NCI-H2107 treated with DMSO at 0.1 percent for 48 hours (cell line): ENCODE measurements around the gene FER1L5.
A peak's percentile ranks its signal among the peaks of the same experiment; 100 is the strongest.

ENCODE experiments used
- DNase-seq: peaks from one replicate; lab custom pipeline; 2025; ENCODE audit not compliant: unreplicated experiment; lab: John Stamatoyannopoulos, UW

FER1L5 gene

DNA sequence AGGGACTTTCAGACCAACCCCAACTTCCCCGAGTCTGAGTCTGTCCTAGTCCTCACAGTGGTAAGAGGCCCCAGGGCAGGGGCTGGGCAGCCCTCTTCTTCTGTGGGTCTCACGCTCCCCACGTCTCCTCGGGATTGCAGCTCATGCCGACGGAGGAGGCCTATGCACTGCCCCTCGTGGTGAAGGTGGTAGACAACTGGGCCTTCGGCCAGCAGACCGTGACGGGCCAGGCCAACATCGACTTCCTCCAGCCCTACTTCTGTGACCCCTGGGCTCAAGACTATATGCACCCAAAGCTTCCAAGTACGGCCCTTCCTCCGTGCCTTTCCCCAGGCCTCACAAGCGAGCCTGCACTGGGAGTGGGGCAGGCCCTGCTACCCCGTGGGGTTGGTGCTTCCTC lies 53.0 kb downstream of the FER1L5 start:
- DNase-seq, result no peak

- DNase-seq, result no peak
These were observed 54.9 kb downstream of the FER1L5 start for GRCh38 chr2:96697476-96697875.

GRCh38 chr2:96698221-96698861 lies 55.8 kb downstream of the FER1L5 start:
- DNase-seq, result no peak

DNA sequence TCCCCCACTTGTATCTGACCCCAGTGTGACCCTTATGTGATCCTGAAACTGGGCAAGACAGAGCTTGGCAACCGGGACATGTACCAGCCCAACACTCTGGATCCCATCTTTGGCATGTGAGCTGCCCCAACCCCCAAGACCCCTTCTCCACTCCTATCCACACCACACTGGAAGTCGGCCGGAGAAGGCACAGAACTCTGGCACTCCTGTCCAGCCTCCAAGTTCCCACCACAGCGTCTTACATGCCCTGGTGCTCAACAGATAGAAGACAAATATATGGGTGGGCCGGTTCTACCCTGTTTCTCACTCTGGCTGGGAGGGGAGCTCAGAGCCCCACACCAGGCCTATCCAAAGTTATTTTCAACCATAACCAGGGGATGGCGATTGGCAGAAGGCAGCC lies 56.5 kb downstream of the FER1L5 start:
- DNase-seq, result no peak

DNA sequence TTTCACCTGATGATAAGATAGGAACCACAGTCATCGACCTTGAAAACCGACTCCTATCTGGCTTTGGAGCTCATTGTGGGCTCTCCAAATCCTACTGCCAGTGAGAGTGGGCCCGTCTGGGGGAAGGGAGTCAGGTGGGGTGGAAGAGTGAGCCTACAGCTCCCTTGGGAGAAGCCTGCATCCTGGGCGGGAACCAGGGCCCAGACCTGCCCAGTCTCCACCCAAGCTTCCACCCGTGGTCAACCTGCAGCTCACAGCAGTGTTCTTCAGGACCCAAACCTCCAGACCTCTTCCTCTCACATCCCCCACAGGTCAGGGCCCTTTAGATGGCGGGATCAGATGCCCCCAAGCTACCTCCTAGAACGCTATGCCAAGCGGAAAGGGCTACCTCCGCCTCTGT lies 57.1 kb downstream of the FER1L5 start:
- DNase-seq, result no peak

- no peak for DNase-seq
These were observed 57.5 kb downstream of the FER1L5 start for GRCh38 chr2:96700086-96700485.

DNA sequence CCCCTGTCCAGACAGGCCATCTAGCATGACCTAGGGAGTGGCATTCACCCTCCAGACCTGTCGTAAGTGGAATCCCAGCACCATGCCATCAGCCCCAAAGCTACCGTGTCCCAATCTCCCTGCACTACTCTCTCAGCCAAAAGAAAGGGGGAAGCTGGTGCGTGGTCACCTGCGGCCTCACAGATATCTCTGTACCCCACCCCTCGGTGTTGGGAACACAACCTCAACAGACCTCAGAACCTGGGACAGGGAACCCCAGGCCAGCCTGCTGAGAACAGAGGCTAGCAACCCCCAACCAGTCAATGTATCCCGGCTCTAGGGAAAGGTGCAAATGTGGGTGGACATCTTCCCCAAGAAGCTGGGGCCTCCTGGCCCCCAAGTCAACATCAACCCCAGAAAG lies 59.1 kb downstream of the FER1L5 start:
- DNase-seq, result no peak

DNA sequence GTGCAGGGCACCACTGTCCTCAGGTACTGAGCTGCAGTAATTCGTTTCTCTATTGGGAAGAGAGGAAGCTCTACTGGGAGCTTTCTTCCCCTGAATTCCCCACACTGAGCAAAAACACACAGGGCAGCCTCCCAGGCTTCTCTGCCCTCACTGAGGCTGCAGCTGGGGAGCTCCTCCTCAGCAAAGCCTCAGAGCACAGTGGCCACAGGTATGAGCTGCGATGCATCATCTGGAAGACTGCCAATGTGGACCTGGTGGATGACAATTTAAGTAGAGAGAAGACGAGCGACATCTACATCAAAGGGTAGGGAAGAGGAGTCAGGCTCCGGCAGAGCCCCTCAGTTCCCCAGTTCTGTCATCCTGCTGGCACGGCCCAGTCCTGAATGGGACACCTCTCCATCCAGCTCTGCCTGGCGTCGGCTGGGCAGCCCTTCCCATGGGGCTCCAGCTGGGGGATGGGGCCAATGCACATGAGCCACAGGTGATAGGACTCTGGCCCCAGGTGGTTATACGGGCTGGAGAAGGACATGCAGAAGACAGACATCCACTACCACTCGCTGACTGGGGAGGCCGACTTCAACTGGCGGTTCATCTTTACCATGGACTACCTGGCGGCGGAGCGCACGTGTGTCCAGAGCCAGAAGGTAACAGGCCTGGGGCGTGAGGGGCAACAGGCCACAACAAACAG lies 59.7 kb downstream of the FER1L5 start:
- no peak for DNase-seq

DNA sequence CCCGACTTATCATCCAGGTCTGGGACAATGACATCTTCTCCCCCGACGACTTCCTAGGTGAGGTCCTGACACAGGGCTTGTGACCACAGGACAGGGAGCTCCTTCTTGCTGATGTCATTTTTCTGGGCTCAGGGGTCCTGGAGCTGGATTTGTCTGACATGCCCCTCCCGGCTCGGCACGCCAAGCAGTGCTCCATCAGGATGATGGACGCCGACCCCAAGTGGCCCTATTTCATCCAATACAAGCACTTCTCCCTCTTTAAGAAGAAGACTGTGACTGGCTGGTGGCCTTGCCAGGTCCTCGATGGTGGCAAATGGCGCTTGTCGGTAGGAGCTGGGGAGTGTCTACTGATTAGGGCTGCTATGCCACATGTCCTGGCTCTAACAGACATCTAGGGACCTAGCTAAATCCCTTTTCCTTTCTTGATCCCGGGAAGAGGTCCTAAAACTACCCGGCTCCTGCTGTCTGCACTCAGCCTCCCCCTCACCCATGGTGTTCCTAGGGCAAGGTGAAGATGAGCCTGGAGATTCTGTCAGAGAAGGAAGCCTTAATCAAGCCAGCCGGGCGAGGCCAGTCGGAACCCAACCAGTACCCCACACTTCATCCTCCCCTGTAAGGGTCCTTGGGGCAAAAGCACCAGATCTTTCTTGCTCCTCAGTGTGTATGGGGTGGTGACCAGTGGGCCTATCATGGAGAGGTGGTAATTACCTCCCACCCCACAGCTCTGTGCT lies 60.6 kb downstream of the FER1L5 start:
- no peak for DNase-seq

- no peak for DNase-seq
These were observed 68.4 kb downstream of the FER1L5 start for GRCh38 chr2:96710985-96711384.

DNA sequence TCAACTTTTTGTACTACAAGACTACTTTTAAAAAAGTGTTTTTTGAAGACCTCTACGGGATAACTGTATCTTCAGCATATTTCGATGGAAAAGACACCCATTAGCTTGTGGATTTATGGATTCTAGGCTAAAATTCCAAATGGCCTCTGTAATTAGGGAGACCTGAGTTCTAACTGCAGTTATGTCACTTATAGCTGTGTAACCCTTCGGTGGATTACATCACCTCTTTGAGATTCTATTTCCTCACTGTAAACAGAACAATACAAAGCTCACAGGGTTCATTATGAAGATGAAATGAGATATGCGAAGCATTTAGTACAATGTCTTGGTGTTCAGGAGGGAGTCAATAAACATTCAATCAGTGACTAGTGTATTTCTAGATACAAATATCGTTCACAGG lies 73.1 kb downstream of the FER1L5 start:
- DNase-seq, result peak; percentile 38

DNA sequence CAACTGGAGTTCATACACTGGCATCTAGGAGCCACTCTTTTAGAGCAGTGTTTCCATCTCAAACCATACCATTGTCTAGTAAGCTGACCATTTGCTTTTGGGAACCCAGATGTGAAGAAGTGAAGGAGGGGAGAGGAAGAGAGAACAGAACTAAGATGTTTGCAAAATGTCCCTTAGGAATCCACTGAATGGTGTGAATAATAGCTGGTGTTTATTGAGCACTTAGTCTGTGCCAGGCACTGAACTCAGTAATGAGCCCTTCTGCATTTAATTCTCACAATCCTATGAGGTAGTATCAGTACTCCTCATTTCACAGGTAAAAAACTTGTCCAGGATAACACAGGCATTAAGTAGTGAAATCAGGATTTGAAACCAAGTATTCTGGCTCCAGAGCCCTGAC lies 73.8 kb downstream of the FER1L5 start:
- no peak for DNase-seq

DNA sequence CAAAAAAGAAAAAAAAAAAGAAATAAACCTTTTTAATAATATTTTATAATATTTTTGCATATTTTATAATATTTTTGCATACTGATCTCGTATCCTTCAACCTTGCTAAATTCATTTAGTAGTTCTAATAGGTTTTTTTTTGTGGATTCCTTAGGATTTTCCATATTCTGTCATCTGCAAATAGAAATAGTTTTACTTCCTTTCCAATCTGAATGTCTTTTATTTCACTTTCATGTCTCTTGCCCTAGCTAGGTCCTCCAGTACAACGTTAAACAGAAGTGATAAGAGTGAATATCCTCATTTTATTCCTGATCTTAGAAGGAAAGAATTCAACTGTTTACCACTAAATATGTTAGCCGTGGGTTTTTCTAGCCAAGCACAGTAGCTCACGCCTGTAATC lies 83.6 kb downstream of the FER1L5 start:
- DNase-seq, result no peak

- DNase-seq, result no peak
These were observed 84.9 kb downstream of the FER1L5 start for GRCh38 chr2:96727431-96727830.

DNA sequence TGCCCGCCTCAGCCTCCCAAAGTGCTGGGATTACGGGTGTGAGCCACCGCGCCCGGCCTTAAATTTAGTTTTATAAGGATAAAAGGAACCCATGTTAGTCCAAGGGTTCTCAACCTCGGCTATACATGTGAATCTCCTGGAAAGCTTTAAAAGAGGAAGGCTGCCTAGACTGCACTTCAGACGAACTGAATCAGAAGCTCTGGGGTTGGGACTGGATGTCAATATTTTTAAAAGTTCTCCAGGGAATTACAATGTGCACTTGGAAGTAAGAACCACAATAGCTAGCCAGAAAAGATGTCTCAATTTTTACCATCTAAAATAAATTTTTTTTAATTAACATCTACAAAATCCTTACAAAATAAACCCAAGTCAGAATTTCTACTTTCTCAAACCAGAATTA lies 87.2 kb downstream of the FER1L5 start:
- no peak for DNase-seq

GRCh38 chr2:96730212-96730611 lies 87.6 kb downstream of the FER1L5 start:
- no peak for DNase-seq

DNA sequence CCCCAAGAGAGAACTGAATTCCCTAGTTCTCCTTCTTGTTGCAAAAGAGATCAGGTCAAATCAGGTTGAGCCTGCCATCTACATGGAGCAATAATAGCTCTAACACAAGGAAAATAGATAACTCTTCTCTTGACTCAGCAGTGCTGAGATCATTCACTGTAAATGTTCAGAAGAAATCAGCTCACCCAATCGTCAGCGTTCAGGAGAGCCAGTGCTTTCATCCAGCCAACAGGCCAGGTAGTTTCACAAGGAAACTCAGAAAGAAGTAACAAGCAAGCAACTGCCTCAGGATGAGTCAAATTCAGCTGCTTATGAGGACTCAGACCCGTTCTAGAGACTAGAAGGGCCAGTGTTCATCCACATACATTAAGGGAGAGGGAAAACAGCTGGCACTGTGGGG lies 91.4 kb downstream of the FER1L5 start:
- no peak for DNase-seq

- DNase-seq, result no peak
These were observed 92.5 kb downstream of the FER1L5 start for GRCh38 chr2:96734880-96735583.

DNA sequence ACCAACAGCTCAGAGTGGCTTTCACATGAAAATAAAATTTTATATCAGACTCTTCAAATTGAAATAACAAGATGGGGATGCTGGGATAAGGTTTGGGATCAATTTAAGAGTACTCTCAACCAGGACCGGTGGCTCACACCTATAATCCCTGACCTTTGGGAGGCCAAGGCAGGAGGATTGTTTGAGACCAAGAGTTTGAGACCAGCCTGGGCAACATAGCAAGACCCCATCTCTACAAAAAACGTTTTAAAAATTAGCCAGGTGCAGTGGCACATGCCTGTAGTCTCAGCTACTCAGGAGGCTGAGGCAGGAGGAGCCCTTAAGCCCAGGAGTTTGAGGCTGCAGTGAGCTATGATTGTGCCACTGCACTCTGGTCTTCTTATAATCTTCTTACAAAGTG lies 94.7 kb downstream of the FER1L5 start:
- DNase-seq, result no peak

GRCh38 chr2:96737831-96738230 lies 95.3 kb downstream of the FER1L5 start:
- DNase-seq, result no peak

GRCh38 chr2:96739076-96739632 lies 96.6 kb downstream of the FER1L5 start:
- no peak for DNase-seq
